HG03025 (cell line): ENCODE data around the gene LRRC34.
A peak's percentile ranks its signal among the peaks of the same experiment; 100 is the strongest.

Source experiments
- ATAC-seq: cut with Tn5 transposase; IDR thresholded peaks from one replicate; pipeline ENCODE4 v1.9.1; 2021; ENCODE audit warnings: mild to moderate bottlenecking, moderate library complexity; ENCODE audit not compliant: unreplicated experiment, low FRiP score

Gene LRRC34

GRCh38 chr3:169812332-169813235 is at the start of gene LRRC34, which contains the start of gene LRRIQ4:
TSS of gene LRRC34 (minus strand) at chr3:169812904. CDS start at chr3:169812548, 356 bp downstream.
TSS of gene LRRIQ4 (plus strand) at chr3:169812870. CDS start at chr3:169821922, 9,052 bp downstream.
- peak; percentile 61 for ATAC-seq

GRCh38 chr3:169861871-169862270 is 49.2 kb upstream of the LRRC34 start:
- ATAC-seq: no peak

- no peak for ATAC-seq
These were observed 45.1 kb upstream of the LRRC34 start for GRCh38 chr3:169857811-169858210.

DNA sequence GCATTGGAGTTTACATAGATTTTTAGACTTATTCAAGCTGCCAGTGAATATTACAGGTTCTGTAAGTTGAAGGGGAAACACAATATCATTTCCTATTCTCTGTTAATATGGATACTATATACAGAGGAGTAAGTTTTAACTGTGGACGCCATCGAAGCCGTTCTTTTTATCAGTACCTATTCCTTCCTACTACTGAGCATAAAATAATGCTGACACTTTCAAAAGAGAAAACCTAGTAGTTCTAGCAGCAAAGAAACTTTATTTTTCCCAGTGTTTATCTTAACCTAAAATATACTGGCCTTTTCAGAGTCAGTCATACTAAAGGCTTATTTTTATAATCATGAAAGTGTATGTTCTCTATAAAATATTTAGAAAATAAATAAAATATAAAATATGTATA is 42.8 kb upstream of the LRRC34 start:
- ATAC-seq: no peak

- ATAC-seq: no peak
These were observed 37.9 kb upstream of the LRRC34 start for GRCh38 chr3:169850618-169851017.

- no peak for ATAC-seq
These were observed 36.0 kb upstream of the LRRC34 start for GRCh38 chr3:169848741-169849140.

GRCh38 chr3:169847896-169848295 is 35.2 kb upstream of the LRRC34 start:
- no peak for ATAC-seq

DNA sequence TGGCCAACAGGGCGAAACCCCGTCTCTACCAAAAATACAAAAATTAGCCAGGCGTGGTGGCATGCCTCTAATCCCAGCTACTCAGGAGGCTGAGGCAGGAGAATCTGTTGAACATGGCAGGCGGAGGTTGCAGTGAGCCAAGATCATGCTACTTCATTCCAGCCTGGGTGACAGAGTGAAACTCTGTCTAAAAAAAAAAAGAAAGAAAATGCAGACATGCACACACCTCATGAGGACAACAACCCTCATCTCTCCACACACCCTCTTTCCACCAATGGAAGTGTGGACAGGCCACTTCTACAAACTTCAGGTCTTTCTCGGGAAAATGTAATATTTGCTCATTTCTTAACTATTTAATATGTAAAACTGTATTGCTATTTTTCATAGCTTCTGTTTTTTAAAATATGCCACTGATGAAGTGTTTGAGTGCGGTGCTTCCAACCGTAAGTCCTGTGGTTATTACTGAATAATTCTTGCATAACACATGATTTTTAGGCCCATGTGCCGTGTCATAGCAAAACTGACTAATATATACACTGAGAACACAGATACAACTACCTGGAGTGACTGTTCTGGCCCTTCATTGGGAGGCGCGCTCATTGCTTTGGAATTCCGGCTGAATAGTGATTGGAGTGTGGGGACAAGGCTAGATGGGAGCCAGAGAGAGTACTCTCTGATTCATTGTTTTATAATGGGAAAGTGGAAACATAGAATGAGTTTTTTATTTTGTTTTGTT is 33.9 kb upstream of the LRRC34 start:
- ATAC-seq: peak; percentile 88

DNA sequence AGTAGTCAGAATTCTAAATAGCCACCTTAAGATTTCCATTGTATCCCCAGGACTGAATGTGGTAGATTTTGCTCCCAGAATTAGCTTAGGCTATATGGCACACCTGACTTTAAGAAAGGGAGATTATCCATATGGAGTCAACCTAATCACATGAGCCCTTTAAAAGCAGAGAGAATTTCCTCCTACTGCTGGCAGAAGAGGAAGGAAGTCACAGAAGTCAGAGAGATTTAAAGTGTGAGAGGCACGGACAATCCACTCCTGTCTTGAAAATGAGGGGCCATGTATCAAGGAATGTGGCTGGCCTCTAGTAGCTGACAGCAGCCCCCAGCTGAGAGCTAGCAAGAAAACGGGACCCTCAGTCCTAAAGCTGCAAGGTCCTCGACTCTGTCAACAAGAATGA is 30.3 kb upstream of the LRRC34 start:
- no peak for ATAC-seq

DNA sequence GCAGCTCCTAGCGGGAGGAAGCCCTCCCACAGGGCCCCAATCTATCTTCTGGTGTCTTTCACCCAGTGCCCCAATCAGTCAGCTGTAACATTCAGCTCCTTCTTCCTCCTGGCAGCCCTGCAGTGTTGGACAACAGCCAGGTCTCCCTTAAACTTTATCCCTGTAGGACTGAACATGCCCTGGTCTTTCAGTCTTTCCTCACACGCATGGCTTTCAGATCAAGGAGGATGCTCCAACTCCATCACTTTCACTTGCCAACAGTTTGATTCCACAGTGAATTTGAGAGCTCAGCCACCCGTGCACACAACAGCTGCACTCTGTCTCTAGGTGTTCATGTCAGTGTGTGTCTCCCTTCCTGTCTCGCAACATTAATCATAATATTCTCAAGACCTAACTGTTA is 28.5 kb upstream of the LRRC34 start:
- ATAC-seq: no peak

DNA sequence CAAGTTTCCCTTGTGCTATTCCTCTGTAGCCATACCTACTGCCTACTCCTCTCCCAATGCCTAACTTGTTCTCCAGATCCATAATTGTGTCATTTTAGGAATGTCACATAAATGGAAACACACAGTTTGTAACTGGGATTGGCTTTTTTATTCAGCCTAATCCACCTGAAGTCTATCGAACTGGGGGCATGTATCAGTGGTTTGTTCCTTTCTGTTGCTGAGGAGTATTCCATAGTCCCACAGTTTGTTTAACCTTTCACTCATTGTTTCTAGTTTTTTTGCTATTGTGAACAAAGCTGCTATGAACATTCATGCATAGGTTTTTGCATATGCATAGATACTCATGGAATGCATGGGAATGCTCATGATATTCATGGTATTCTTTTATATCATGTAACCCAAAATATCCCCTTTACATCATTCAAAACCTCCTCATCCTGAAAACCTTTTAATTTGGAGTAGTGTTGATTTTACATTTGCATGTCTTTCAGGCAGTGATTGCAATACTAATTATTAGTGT is 25.9 kb upstream of the LRRC34 start:
- ATAC-seq: no peak

DNA sequence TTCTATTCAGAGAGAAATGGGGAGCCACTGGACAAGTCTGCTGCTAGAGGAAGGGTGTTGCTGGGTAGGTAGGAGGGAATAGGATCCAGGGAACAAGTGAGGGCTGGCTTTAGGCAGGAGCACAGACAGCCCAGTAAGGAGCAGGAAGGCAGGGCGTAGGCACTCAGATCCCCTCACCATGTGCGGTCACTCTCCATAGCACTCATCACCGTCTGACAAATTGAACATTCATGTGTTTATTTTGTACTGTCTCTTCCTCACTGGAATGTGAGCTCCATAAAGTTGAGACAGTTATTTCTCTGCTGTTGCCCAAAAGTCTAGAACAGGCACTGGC is 24.2 kb upstream of the LRRC34 start:
- no peak for ATAC-seq

- ATAC-seq: peak; percentile 90
These were observed 23.6 kb upstream of the LRRC34 start for GRCh38 chr3:169836078-169836941.

DNA sequence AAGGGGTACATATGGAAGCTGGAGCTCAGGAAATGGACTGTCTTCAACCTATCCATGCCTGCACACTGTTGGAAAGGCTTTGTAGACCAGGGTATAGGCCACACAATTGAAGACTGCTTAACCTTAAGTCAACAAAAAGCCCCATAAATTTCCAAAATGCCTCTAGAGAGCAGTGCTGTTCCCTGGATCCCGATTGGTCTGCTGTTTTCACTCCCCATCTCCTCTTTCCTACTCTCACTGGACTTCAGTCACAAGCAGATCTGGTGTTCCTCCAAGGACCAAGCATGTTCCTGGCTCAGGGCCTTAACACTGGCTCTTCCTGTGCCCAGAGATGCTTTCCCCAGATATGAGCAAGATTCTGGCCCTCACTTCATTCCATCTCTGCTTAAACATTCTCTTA is 22.8 kb upstream of the LRRC34 start:
- peak; percentile 12 for ATAC-seq

GRCh38 chr3:169827712-169828111 is 15.0 kb upstream of the LRRC34 start:
- no peak for ATAC-seq

GRCh38 chr3:169825316-169825715 is 12.6 kb upstream of the LRRC34 start:
- ATAC-seq: no peak

GRCh38 chr3:169822983-169823382 is 10.3 kb upstream of the LRRC34 start:
- ATAC-seq: no peak

DNA sequence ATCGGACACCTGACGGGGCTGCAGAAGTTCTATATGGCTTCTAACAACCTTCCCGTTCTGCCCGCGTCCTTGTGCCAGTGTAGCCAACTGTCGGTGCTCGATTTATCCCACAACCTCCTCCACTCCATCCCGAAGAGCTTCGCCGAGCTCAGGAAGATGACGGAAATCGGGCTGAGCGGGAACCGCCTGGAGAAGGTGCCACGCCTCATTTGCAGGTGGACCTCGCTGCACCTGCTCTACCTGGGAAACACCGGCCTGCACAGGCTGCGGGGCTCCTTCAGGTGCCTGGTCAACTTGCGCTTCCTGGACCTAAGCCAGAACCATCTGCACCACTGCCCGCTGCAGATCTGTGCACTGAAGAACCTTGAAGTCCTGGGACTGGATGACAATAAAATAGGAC is 9.8 kb upstream of the LRRC34 start:
- no peak for ATAC-seq

DNA sequence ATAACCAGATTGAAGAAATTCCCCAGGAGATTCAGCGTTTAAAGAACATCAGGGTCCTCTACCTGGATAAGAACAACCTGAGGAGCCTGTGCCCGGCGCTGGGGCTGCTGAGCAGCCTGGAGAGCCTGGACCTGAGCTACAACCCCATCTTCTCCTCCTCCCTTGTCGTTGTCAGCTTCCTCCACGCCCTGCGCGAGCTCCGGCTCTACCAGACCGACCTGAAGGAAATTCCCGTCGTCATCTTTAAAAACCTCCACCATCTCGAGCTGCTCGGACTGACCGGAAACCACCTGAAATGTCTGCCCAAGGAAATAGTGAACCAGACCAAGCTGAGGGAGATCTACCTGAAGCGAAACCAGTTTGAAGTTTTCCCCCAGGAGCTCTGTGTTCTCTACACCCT is 9.4 kb upstream of the LRRC34 start:
- ATAC-seq: no peak

DNA sequence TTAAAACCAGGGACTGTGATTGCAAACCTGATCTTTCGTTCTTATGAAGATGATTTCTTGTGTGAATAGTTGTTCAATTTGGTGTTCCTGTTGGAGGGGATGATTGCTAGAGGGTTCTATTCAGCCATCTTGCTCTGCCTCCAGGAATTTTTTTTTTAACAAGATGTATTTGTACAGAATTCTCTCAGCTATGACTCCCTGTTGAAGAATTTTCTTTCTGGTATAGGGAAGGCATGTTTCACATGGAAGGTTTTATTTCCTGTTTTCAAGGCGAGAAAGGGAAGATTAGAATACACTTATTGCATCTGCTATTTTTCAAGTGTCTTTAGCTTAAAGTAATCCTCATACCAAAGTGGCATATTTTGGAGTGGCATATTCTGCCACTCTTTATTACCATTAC is 5.6 kb upstream of the LRRC34 start:
- ATAC-seq: no peak
